Esophagus (tissue), 2 donors: ENCODE measurements around the gene KCTD17. TPM values are rescaled to one million over a fixed set of nuclear protein-coding genes. Genes with fewer than 3 reads are reported as not detected.

Source experiments
- H3K27ac ChIP-seq, 2 donors: one replicate each; pipeline ENCODE4 v1.5.1; 2013; ENCODE audit warnings: low read depth in 2 of 2, mild to moderate bottlenecking in 2 of 2, inconsistent platforms in 1 of 2, low read length in 1 of 2, moderate library complexity in 1 of 2
- H3K27me3 ChIP-seq, 2 donors: one replicate each; pipeline ENCODE4 v1.6.1; 2013; ENCODE audit warnings: low read length in 2 of 2, control low read depth in 1 of 2, mild to moderate bottlenecking in 1 of 2; ENCODE audit not compliant: insufficient read depth in 2 of 2, control insufficient read depth in 1 of 2
- H3K36me3 ChIP-seq, 2 donors: one replicate each; pipeline ENCODE4 v1.6.1; 2013; ENCODE audit warnings: low read length in 1 of 2; ENCODE audit not compliant: control insufficient read depth in 2 of 2, insufficient read depth in 2 of 2
- H3K4me1 ChIP-seq, 2 donors: one replicate each; pipeline ENCODE4 v1.6.1; 2013; ENCODE audit warnings: low read length in 1 of 2; ENCODE audit not compliant: control insufficient read depth in 2 of 2, insufficient read depth in 2 of 2
- H3K4me3 ChIP-seq, 2 donors: one replicate each; pipeline ENCODE4 v1.5.1; 2013; ENCODE audit warnings: low read length in 2 of 2, mild to moderate bottlenecking in 2 of 2, low read depth in 1 of 2, moderate library complexity in 1 of 2
- H3K9me3 ChIP-seq, 2 donors: one replicate each; pipeline ENCODE4 v1.6.1; 2013; ENCODE audit warnings: mild to moderate bottlenecking in 2 of 2, low read depth in 1 of 2, low read length in 1 of 2, moderate library complexity in 1 of 2; ENCODE audit not compliant: control insufficient read depth in 2 of 2, insufficient read depth in 1 of 2
- WGBS, 2 donors: extraction: QIAGEN DNeasy Blood & Tissue Kit; methylation state at CpG; one replicate each; pipeline ENCODE4 v1.1.7; 2013; 5-methylcytosine and 5-hydroxymethylcytosine counted together
- polyA plus RNA-seq, 2 donors: library from polyadenylated mRNA; stranded (reverse); fragments of 200-250 nt; gene quantifications; one replicate each; pipeline ENCODE4 v1.2.3, GENCODE V29; 2013
- donor health status: healthy with polysubstance abuse.
- donor health status: Bipolar disorder and iron deficiency.

Gene KCTD17
- polyA plus RNA-seq, 2 donors: 6.7 to 7.4 TPM

- 85 to 86% methylated on average over 10 of the region's 10 CpGs for WGBS, 2 donors
- peaks cover 0 to 2% of the 10 kb centered on the region in 2 donors for H3K9me3 ChIP-seq
- no peaks in the 10 kb centered on the region for H3K36me3 ChIP-seq
- no peak overlapping the region for H3K4me3 ChIP-seq
- no peak overlapping the region for H3K27ac ChIP-seq
- H3K4me1 ChIP-seq: no peaks in the 10 kb centered on the region
- H3K27me3 ChIP-seq: no peaks in the 10 kb centered on the region
Measured at GRCh38 chr22:37082251-37082873, 30.8 kb downstream of the KCTD17 start.

DNA sequence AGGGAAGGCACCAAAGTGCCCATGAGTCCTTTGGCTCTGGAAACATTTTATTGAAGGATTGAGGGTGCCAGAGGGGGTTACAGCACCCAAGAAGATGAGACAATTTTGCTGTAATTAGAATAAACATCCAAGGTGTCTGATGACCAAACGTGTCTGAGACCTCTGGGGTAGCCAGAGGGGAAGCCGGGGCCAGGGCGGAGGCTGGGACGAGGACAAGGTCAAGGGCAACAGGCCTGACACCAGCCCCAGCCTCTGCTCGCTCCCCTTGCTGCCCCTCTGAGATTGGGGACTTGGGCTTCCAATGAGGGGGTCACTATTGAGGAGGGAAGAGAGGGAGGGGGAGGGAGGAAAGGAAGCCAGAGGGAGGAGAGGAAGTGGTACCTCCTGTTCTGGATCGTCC is 32.4 kb downstream of the KCTD17 start:
- 87 to 88% methylated on average over 6 of the region's 6 CpGs for WGBS, 2 donors
- Histone ChIP-seq H3K36me3 (no peaks in the 10 kb centered on the region), H3K9me3 (peaks cover 0 to 2% of the 10 kb centered on the region in 2 donors), H3K4me1 (no peaks in the 10 kb centered on the region), H3K4me3 (no peak overlapping the region), H3K27me3 (no peaks in the 10 kb centered on the region), H3K27ac (no peak overlapping the region)

DNA sequence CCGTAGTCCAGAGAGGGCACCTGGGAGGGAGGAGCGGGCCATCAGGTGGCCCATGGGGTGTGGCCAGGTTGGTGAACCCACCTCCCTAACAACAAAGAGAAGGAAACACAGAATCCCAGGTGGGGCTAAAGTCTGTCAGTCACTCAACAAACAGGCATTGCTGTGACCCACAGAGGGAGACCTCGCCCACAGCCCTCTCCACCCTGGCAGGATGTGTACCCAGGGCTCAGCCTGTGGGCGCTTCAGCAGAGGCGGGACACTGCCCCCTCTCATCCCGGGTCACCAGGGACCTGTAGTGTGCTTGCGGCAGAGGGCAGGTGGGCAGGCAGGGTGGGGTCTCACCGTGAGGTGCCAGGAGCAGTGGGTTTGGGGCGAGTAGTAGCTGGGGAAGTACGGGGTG is 32.8 kb downstream of the KCTD17 start:
- no peaks in the 10 kb centered on the region for H3K27me3 ChIP-seq
- H3K9me3 ChIP-seq: peaks cover 0 to 2% of the 10 kb centered on the region in 2 donors
- H3K4me3 ChIP-seq: no peak overlapping the region
- H3K36me3 ChIP-seq: no peaks in the 10 kb centered on the region
- no peaks in the 10 kb centered on the region for H3K4me1 ChIP-seq
- WGBS, 2 donors: 86 to 88% methylated on average over 10 of the region's 10 CpGs
- H3K27ac ChIP-seq: no peak overlapping the region

DNA sequence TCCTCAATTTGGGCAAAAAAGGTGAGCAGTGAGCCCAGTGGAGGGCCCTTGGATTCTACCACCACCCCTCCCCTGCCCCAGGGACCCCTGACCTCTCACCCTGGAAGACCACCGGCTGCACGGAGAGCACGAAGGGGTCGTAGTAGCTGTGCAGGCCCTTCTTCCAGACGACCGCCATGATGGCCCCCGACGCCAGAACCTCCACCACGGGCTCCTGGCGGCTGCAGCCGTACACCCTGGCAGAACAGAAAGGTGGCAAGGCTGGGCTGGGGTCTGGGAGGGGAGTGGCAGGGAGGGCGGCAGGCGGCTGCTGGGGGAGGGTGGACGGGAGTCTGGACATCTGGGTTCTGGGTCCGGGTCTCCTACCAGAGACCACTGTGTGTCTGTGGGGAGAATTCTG is 34.6 kb downstream of the KCTD17 start:
- Histone ChIP-seq H3K27me3 (no peaks in the 10 kb centered on the region), H3K4me1 (no peaks in the 10 kb centered on the region), H3K4me3 (no peak overlapping the region), H3K9me3 (peaks cover 0 to 2% of the 10 kb centered on the region in 2 donors), H3K27ac (no peak overlapping the region), H3K36me3 (no peaks in the 10 kb centered on the region)
- 74 to 80% methylated on average over 15 of the region's 15 CpGs for WGBS, 2 donors

DNA sequence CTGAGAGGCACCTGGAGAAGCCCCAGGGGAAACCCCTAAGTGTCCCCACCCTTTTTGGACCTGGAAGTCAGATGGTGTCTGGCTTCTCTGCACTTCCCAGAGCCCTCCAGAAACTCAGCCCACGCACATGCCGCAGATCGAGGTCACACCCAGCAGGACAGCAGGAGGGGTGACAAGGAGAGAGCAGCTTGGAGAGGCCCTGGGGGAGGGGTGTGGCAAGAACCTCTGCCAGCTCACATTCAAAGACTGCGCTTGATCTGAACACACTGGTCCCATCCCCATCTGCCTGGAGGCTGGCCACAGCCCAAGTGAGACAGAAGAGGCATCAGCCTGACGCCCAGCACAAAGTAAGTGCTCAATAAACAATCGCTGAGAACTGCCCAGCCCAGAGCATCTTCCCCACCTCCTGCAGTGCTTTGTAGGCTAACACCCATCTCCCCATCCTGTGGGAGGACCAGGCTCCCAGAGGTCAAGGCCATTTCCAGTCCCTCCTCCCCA is 36.6 kb downstream of the KCTD17 start:
- H3K27ac ChIP-seq: no peak overlapping the region
- no peaks in the 10 kb centered on the region for H3K36me3 ChIP-seq
- no peaks in the 10 kb centered on the region for H3K27me3 ChIP-seq
- H3K9me3 ChIP-seq: peaks cover 0 to 2% of the 10 kb centered on the region in 2 donors
- H3K4me1 ChIP-seq: no peaks in the 10 kb centered on the region
- 24 to 30% methylated on average over 5 to 6 of the region's 6 CpGs for WGBS, 2 donors
- H3K4me3 ChIP-seq: no peak overlapping the region

DNA sequence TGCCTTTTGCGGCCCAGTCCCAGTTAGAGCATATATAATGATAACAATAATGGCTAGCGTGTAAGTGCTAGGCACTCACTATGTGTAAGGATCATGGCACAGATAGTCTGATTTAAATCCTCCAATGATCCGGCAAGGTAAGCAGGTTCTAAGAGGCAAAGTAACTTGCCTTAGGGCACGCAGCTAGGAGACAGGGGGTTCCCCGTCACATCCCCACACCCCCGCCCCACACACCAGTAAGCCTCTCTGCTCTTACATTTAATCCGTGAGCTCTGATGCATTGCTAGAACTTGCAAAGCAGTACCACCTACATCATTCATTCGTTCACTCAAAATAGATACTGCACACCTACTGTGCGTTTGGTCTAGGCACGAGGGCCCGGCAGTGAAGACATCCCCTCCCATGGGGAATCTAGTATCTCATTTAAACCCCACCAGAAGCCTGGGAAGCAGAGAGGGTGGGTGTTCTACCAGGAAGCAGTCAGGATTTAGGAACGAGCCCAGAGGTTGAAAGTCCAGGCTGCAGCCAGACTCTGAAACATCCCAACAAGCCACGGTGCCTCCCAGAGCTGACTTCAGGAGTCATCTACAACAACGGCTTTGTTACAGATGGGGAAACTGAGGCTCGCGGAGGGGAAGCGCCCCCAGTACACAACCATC is 37.3 kb downstream of the KCTD17 start:
- Histone ChIP-seq H3K27me3 (no peaks in the 10 kb centered on the region), H3K4me3 (no peak overlapping the region), H3K4me1 (no peaks in the 10 kb centered on the region), H3K36me3 (no peaks in the 10 kb centered on the region), H3K9me3 (peaks cover 0 to 2% of the 10 kb centered on the region in 2 donors), H3K27ac (no peak overlapping the region)
- 52 to 53% methylated on average over 17 of the region's 17 CpGs for WGBS, 2 donors

- H3K9me3 ChIP-seq: peaks cover 0 to 2% of the 10 kb centered on the region in 2 donors
- no peaks in the 10 kb centered on the region for H3K36me3 ChIP-seq
- H3K4me3 ChIP-seq: no peak overlapping the region
- no peak overlapping the region for H3K27ac ChIP-seq
- 64 to 68% methylated on average over 12 of the region's 12 CpGs for WGBS, 2 donors
- H3K27me3 ChIP-seq: no peaks in the 10 kb centered on the region
- H3K4me1 ChIP-seq: no peaks in the 10 kb centered on the region
Measured at GRCh38 chr22:37089434-37089833, 37.9 kb downstream of the KCTD17 start.

- 69 to 72% methylated on average over 9 of the region's 9 CpGs for WGBS, 2 donors
- H3K27ac ChIP-seq: no peak overlapping the region
- no peaks in the 10 kb centered on the region for H3K4me1 ChIP-seq
- no peaks in the 10 kb centered on the region for H3K27me3 ChIP-seq
- no peak overlapping the region for H3K4me3 ChIP-seq
- no peaks in the 10 kb centered on the region for H3K36me3 ChIP-seq
- H3K9me3 ChIP-seq: no peaks in the 10 kb centered on the region
Measured at GRCh38 chr22:37090920-37091695, 39.6 kb downstream of the KCTD17 start.

- Histone ChIP-seq H3K9me3 (no peaks in the 10 kb centered on the region), H3K27me3 (no peaks in the 10 kb centered on the region), H3K36me3 (no peaks in the 10 kb centered on the region), H3K27ac (no peak overlapping the region), H3K4me1 (no peaks in the 10 kb centered on the region), H3K4me3 (no peak overlapping the region)
- WGBS, 2 donors: 55% methylated on average over 7 of the region's 7 CpGs
Measured at GRCh38 chr22:37091994-37092393, 40.5 kb downstream of the KCTD17 start.
